Esophagus mucosa (tissue), 1 donor: ENCODE data around the gene COG5. TPM values are rescaled to one million over a fixed set of nuclear protein-coding genes. Genes with fewer than 3 reads are reported as not detected.

Experiments used
- ATAC-seq: fragments of 200-7000 bp; cut with Tn5 transposase; one replicate; pipeline ENCODE4 v1.9.1; 2020
- total RNA-seq: library from RNA; stranded (reverse); gene quantifications from one replicate; pipeline ENCODE4 v1.2.4, GENCODE V29; 2023
- donor health status: DM: yes; HTN: yes; CAD: no.

COG5 gene
- total RNA-seq, 1 donor from 2014 or later, result 20.9 TPM

DNA sequence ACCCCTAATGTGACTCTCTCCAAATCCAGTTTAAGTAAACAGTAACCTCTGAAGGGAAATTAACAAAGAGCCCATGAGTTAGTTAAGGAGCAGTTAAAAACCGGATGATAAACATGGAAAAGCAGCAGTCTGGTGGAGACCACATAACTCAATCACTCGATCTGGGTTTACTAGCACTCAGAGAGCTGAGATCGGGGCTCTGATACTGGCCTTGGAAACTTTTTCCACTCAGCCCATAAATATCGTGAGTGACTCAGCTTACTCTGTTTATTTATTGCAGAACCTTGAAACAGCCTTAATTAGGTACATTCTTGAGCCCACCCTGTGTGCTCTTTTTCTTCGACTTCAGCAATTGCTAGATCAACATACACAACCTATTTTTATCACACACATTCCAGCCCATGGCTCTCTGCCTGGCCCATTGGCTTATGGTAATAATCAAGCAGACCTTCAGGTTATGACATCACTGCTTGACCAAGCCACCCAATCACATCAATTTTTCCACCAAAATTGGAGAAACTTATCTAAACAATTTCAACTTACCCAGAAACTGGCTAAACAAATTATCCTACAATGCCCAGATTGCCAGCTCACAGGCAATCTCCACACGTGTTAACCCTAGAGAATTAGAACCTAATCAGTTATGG is 176.0 kb downstream of the COG5 start:
- no peak for ATAC-seq

DNA sequence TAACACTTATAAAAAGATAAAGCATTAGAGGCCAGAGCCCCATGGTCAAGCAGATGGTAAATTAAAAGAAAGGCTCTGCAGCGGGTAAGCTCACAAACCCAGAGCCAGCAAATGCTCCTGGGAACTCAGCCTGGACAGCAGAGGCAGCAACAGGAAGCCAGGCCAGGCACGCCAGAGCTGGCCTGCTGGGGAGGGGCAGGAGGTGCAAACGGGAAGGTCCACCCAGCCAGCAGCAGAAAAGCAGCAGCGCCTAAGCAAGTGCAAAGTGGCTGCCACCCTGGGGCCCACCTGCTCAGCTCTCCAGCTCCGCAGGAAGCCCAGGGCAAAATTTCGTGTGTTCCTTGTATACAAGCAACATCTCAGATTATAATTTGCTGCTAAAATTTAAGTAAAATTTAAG is 176.6 kb downstream of the COG5 start:
- no peak for ATAC-seq

DNA sequence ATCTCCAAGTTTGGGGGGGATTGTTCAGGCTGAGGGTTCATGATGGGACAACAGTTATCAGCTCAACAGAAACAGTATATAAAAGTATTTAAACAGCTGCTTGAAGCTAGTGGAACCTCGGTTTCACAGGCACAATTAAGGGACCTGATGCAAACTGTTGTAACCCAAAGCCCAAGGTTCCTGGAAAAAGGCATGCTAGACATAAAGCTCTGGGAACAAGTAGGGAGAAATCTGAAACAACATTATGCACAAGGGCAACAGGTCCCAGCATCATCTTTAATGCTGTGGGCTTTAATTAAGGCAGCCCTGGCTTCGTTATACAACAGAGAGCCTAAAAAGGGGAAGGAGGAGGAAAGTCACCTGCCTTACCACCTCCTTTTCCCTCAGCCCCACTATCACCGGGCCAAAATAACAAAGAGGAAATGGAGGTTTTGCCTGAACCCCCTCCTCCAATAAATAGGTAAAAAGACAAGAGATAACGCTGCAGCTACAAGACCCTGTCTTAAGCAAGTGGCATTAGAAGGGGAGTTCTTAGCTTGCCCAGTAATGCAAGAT is 177.1 kb downstream of the COG5 start:
- ATAC-seq, result no peak

DNA sequence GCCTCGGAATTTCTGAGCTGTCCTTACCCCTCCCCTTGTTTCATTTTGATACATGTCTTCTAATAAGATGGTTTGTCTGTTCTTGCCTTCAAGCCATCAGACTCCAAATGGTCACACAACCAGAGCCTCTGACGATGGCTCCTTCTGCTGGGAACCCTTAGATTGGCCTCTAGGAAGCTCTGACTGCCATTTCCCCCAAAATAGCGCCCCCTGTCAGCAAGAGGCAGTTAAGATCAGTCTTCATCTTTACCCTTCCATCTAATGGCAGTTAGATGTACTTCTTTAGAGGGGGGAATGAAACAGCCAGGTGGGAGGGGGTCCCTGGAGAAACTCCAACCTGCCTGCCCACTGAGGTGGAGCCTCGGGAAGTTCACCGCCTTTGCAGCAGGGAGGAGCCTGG is 179.7 kb downstream of the COG5 start:
- no peak for ATAC-seq

DNA sequence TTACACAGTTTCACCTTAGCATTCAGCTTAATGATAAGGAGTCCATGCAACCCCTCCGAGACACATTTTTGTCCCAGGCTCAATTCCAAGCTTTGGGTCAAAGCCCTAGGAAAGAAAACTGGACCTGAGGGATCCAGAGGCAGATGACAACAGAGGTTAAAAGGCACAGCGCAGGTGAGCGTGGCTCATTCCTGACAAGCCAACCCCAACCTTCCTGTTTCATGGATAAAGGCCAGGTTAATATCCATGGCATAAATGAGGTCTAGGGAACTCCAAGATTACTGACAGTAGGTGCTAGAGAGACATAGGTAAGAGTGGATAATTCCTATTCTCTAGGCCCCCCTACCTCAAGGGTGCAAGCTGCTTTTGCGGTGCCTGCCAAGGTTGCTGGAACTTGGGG is 180.5 kb downstream of the COG5 start:
- no peak for ATAC-seq

DNA sequence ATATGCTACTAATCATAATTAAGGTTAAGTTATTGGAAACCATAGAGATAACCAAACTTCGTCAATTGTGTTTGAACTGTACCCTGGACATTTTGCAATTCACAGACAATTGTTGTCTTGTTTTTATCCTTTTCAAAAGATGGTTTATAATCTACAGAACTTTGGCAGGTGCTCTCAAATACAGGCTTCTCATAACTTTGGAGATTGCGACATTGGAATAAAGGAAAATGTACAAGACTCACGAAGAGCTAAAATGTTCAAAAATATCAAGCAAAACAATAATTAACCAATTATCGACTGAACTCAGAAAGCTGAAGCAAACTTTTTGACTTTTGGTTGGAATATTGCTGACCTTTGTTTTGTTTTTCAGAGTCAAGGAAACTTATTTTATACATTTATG is 182.3 kb downstream of the COG5 start:
- no peak for ATAC-seq

DNA sequence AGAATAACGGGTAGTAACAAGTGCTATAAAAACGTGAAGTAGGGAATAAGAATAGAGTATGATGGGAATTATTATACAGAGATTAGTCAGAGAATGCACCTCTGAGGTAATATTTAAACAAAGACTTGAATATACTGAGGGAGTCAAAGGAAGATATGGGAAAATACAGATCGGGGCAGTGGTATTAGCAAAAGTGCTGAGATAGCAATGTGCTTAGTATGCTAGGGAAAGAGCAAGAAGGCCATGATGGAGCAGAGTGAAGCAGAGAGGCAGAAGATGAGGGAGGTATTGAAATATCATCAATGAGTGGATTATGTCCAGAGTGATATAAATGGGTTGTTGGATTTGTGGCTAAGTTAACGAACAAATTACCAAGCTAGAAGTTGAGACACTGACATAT is 190.4 kb downstream of the COG5 start:
- no peak for ATAC-seq

DNA sequence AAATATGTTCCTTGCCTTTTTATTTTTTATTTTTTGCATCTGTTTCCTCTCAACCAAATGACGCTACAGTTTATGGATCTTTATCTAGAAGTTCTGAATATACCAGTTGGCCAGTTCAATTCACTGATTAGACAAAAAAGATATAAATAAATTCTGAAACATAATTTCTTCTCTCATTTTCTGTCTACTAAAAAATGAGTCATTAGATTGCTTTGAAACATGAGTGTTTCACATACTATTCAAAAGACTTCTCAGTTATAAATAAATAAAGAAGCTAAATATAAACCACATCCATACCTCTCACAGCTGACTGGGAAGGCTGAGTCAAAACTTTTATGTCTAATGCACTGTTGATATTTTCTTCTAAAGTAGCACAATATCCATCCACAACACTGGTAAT is 191.4 kb downstream of the COG5 start:
- ATAC-seq, result no peak

DNA sequence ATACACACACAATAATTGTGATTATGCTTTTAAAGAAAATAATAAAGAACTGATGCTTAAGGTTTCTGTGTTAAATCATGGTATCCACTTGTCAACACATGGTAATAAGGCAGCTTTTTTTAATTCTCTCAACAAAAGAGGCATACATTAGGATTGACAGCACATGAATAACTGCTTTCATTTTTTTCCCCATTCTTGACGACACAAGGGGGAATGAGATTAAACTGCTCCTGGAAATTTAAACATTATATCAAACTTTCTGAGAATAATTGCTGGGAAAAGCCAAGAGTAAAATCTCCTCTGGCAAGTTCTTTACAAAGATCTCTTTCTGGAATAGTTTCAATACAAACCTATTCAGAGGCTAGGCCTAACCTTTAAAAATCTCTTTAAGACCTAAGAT is 192.9 kb downstream of the COG5 start:
- ATAC-seq, result no peak

DNA sequence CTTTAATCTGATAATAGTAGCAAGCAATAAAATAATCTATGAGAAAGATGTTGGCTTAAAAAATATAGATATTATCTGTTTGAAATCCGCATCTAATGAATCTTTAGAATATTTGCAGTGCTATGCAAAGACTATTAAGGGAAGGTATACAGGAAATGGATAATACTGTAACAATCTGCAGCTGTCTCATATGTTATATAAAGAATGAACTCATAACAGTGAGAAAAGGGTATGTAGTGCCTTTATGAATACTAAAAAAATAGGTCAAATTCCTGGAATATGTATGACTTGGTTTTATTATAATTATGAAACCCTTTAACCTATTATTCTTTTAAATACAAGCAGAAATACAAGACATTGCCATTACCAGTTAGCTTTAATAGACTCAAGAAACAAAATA is 198.9 kb downstream of the COG5 start:
- no peak for ATAC-seq

DNA sequence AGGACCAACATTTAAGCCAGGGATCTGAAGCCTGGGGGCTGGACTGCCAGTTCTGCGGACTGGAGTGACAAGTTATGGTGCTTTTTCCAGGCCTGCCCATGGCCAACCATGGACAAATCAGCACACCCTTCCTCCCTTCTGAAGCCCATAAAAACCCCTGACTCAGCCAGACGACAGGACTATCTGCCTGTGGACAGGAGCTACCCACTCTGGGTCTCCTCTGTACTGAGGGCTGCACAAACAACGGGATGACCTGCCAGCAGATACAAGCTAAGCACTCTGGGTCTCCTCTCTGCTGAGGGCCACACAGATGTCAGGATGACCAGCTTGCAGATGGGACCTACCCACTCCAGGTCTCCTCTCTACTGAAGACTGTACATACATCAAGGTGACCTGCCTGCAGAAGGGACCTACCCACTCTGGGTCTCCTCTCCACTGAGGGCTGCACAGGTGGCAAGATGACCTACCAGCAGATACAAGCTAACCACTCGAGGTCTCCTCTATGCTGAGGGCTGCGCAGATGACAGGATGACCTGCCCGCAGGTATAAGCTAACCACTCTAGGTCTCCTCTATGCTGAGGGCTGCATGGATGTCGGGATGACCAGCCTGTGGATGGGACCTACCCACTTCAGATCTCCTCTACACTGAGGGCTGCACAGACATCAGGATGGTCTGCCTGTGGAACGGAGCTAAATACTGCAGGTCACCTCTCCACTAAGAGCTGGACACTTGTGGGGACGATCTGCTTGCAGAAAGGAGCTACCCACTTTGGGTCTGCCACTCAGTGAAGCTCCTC is 204.0 kb downstream of the COG5 start:
- ATAC-seq, result no peak

DNA sequence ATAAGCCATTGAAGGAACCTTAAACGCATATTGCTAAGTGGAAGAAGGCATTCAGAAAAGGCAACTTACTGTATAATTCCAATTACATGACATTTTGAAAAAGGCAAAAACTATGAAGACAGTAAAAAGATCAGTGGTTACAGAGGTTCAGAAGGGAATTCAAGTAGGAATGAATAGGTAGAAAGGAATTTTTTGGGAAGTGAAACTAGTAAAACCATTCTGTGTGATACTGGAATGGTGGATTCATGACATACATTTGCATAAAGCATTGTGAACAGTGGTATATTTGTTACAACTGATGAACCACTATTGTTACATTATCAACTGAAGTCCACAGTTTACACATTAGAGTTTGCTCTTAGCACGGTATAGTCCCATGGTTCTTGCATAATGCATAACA is 208.1 kb downstream of the COG5 start:
- ATAC-seq, result no peak

DNA sequence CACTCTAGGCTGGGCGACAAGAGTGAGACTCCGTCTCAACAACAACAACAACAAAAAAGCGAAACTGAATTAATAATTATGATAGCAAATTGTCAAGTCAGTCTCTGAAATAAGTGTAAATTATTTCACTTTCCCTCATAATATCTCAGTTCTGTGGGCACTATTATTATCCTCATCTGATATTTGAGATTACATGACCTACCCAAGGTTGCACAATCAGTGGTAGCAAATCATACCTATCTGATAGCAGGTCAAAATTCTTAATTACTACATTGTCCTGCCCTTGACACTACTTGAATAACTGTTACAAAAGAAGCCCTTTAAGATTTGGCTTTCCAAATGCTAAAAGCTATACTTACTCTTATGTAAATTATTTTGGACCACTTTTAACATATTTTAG is 209.1 kb downstream of the COG5 start:
- ATAC-seq, result no peak

DNA sequence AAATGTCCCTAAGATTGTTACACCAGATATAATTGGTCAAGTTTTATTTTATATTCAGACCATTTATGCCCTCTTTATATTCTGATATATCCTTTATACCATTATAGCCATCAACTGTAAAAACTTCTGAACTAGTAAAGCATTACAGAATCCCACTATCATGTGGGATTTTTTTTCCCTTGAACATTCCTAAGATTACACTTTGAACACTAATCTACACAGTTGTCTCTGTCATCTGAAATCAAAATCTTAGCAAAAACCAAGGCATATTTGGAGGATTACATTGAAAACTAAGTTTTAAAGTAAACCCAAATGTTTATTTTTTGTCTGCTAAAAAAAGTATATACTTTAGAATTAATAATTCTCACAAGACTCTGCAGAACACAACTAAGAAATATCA is 210.0 kb downstream of the COG5 start:
- ATAC-seq, result no peak

DNA sequence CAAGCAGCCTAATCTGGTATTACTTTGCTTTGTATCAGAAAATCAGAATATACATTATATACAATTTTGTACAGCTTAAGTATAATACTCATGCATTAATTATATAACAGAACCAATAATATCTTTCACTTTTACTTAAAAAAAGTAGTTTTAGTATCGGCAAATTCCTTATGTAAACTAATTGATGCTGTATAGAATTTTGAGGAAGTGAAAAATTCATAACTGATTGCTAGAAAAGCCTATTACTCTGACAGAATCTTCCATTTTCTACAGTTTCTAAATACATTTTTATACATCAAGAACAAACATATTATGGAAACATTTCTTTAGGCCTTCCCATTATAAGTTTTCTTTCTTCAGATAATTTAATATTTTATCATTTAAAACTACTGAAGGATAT is 217.8 kb downstream of the COG5 start:
- no peak for ATAC-seq

DNA sequence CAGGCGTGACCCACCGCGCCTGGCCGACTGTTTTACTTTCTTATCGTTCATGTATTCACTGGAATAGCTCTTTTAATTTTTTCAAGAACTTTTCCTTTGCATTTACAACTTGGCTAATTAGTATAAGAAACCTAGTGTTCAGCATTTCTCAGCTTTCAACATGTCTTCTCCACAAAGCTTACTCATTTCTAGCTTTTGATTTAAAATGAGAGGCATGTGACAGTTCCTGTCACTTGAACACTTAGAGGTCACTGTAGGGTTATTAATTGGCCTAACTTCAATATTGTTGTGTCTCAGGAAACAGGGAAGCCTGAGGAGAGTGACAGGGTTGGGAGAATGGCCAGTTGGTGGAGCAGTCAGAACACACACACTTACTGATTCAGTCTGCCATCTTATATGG is 218.9 kb downstream of the COG5 start:
- ATAC-seq, result no peak

DNA sequence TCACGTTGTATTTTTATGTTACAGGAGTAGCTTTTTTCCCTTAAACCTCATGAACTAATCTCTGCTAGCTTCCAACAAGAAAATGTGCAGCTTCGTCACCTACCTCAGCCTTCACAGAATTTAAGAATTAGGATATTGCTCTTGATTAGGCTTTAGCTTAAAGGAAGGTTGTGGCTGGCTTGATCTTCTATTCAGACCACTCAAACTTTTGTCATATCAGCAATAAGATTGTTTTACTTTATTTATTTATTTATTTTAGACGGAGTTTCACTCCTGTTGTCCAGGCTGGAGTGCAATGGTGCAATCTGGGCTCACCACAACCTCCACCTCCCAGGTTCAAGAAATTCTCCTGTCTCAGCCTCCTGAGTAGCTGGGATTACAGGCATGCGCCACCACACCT is 219.4 kb downstream of the COG5 start:
- no peak for ATAC-seq

DNA sequence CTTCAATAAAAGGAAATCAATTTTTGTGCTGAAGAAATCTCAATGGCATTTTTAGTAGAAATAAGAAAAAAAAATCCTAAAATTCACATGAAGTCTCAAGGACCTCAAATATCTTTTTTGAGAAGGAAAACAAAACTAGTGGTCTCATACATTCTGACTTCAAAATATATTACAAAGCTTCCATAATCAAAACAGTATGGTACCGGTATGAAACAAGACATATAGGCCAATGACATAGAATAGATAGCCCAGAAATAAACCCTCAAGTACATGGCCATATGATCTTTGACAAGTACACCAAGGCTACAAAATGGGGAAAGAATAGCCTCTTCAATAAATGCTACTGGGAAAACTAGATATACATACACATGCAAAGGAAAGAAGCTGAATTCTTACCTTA is 225.6 kb downstream of the COG5 start:
- no peak for ATAC-seq

DNA sequence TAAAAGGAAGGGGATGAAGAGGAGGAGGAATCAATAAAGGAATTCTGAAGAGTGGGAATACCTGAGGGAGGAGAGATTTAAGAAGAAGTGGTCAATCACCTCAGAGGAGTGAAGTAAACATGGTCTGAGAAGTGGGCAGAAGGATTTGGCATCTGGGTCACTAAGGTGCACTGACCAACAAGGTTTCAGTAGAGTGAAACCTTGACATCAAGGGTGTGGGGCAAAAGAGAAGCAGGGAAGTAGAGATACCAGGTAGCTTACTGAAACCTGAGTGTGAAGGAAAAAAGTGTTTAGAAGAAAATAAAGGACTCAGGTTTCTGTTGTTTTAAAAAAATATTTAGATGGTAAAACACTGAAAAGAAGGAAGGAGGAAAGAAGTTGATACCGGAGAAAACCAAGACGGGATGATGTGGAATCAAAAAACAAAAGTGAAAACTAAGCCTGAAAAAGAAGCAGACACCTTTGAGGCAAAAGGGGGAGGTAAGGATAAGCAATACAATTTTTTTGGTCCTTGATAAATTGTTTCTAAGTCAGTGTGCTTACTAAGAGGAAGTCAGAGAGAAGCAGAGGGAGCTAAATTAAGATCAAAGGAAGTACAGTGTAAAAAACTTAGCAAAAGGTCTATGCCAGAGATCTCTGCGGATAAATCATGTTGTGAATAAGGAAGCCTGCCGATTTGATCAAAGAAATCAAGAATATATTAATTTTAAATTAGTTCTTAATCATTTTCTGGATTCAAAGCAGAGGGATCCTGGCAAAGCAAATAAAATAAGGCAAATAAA is 231.0 kb downstream of the COG5 start:
- ATAC-seq, result no peak

DNA sequence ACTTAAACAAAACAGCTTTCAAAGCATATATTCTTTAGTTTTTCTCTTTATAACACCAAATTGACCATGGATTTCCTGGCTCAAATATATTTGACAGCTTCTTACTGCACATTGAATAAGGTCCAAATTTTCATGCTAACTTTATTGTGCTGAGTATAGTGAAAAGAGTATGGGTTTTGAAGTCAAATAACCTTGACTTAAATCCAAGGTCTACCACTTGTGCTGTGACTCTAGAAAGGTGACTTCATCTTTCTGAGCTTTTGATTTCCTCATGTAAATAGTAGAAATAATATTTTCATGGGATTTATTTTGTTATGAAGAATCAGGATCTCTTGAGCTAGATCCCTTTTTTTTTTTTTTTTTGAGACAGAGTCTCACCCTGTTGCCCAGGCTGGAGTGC is 233.2 kb downstream of the COG5 start:
- ATAC-seq, result no peak

DNA sequence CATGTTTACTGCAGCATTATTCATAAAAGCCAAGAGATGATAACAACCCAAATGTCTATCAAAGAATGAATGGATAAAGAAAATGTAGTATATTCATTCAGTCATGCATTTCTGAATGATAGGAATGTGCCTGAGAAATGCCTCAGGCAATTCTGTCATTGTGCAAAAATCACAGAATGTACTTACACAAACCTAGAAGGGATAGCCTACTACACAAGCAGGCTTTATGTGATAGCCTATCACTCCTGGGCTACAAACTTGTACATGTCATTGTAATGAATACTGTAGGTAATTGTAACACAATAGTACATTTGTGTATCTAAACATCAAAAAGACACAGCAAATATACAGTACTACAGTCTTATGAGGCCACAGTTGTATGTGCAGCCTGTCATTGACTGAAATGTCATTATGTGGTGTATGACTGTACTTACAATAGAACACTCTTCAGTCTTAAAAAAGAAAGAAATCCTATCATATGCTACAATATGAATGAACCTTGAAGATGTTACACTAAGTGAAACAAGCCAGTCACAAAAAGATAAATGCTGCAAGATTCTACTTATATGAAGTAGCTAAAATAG is 235.6 kb downstream of the COG5 start:
- ATAC-seq, result peak; percentile 54

DNA sequence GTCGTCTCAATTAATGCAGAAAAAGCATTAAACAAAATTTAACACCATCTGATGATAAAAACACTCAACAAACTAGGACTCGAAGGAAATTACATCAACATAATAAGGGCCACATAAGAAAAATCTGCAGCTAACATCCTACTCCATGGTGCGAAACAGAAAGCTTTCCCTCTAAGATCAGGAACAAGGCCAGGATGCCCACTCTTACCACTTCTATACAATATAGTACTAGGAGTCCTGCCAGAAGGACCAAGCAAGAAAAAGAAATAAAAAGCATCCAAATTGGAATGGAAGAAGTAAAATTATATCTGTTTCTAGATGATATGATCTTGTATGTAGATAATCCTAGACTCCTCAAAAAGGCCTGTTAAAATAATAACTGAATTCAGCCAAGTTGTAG is 237.7 kb downstream of the COG5 start:
- ATAC-seq, result no peak

DNA sequence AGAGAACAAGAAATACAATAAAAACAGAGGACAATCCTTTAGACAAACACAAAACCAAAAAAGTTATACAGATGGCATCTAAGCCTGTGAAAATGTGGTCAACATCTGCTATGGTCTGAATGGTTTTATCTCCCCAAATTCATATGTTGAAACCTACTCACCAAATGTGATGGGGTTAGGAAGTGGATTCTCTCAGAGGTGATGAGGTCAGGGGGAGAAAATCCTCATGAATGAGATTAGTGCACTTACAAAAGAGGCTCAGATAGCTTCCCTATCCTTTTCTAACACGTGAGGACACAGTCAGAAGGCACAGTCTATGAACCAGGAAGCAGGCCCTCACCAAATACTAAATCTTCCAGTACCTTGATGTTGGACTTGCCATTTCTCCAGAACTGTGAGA is 241.7 kb downstream of the COG5 start:
- ATAC-seq, result no peak
